Uterus (tissue), 4 donors: ENCODE results near the gene SHB. TPM values are rescaled to one million over a fixed set of nuclear protein-coding genes. Genes with fewer than 3 reads are reported as not detected.
A peak's percentile ranks its signal among the peaks of the same experiment; 100 is the strongest.

ENCODE experiments used
- DNase-seq, 2 donors: peaks; one replicate each; pipeline ENCODE4 v3.0.0-alpha.2; 2019 to 2020
- H3K27ac ChIP-seq, 2 donors: fragments of 200-600 bp; sonication (generic); 1 replicate in 1 of 2; 2 replicates in 1 of 2; pipeline ENCODE4 v1.5.1; 2016 to 2018
- H3K27me3 ChIP-seq, 2 donors: fragments of 200-600 bp; sonication (generic); one replicate each; pipeline ENCODE4 v1.5.1; 2018 to 2019; ENCODE audit warnings: control low read depth in 1 of 2
- H3K36me3 ChIP-seq, 2 donors: fragments of 200-600 bp; sonication (generic); one replicate each; pipeline ENCODE4 v1.5.1; 2019; ENCODE audit warnings: control low read depth in 1 of 2
- H3K4me1 ChIP-seq, 2 donors: fragments of 200-600 bp; sonication (generic); one replicate each; pipeline ENCODE4 v1.5.1; 2018 to 2019; ENCODE audit warnings: control low read depth in 1 of 2
- H3K4me3 ChIP-seq, 2 donors: fragments of 200-600 bp; sonication (generic); 1 replicate in 1 of 2; 2 replicates in 1 of 2; pipeline ENCODE4 v1.5.1; 2018 to 2019; ENCODE audit warnings: mild to moderate bottlenecking in 1 of 2
- H3K9me3 ChIP-seq, 2 donors: fragments of 200-600 bp; sonication (generic); one replicate each; pipeline ENCODE4 v1.5.1; 2019; ENCODE audit warnings: control low read depth in 1 of 2
- CTCF ChIP-seq, 4 experiments: fragments of 200-600 bp in 2 of 4; fragments of 450-650 bp in 2 of 4; sonication (generic) in 2 of 4; IDR thresholded peaks; one replicate each; pipeline ENCODE4 v1.5.1; 2016 to 2019; ENCODE audit warnings: antibody characterized with exemption in 4 of 4, mild to moderate bottlenecking in 2 of 4, moderate library complexity in 1 of 4
- POLR2A ChIP-seq, 2 donors: fragments of 450-650 bp; IDR thresholded peaks; one replicate each; pipeline ENCODE4 v1.6.1; 2016; ENCODE audit warnings: antibody characterized with exemption in 2 of 2, mild to moderate bottlenecking in 1 of 2, moderate library complexity in 1 of 2
- intact Hi-C: fragments of 100-400 bp; cut with DNase I; formaldehyde crosslinking; loops from one replicate; pipeline ENCODE4 v1.15.1; 2023; ENCODE audit warnings: low total_unique reads
- total RNA-seq, 4 donors: library from RNA; depleted of rRNA in 3 of 4; stranded (reverse); fragments of >200 nt in 3 of 4; gene quantifications; one replicate each; pipeline versions ENCODE4 v1.1.0 to v1.2.4, GENCODE V29; 2014 to 2023
- donor health status: DM: yes; HTN: yes; CAD: no.

SHB gene
- total RNA-seq, 4 donors from 2014 or later: 3.5 to 19.6 (median 7.3) TPM

GRCh38 chr9:37918665-37919170, 150.3 kb downstream of the SHB start:
- H3K27me3 ChIP-seq: no peaks in the 10 kb centered on the region
- no peak for TF ChIP-seq CTCF (IDR thresholded peaks at IDR 0.05)
- TF ChIP-seq POLR2A (IDR thresholded peaks at IDR 0.05): no peak
- intact Hi-C loops: loop anchor here (10.0 kb wide), 1 partner anchor 146 kb away; the partner anchor contains the start of gene SHB
- H3K27ac ChIP-seq: no peak overlapping the region
- H3K4me3 ChIP-seq: no peak overlapping the region
- no peaks in the 10 kb centered on the region for H3K9me3 ChIP-seq
- H3K4me1 ChIP-seq: no peaks in the 10 kb centered on the region
- no peak for DNase-seq
- no peaks in the 10 kb centered on the region for H3K36me3 ChIP-seq

GRCh38 chr9:37917801-37918664, 151.0 kb downstream of the SHB start:
- intact Hi-C loops: loop anchor here (10.0 kb wide), 1 partner anchor 147 kb away; the partner anchor contains the start of gene SHB
- Histone ChIP-seq H3K4me1 (no peaks in the 10 kb centered on the region), H3K4me3 (no peak overlapping the region)

GRCh38 chr9:37917313-37917731, 151.7 kb downstream of the SHB start:
- DNase-seq: no peak
- no peaks in the 10 kb centered on the region for H3K27me3 ChIP-seq
- no peaks in the 10 kb centered on the region for H3K9me3 ChIP-seq
- H3K36me3 ChIP-seq: no peaks in the 10 kb centered on the region
- intact Hi-C loops: loop anchor here (10.0 kb wide), 1 partner anchor 147 kb away; the partner anchor contains the start of gene SHB
- peak overlapping the region; percentile 44 to 54 for H3K27ac ChIP-seq
- TF ChIP-seq CTCF (IDR thresholded peaks at IDR 0.05) (no peak), POLR2A (IDR thresholded peaks at IDR 0.05) (no peak)
- H3K4me3 ChIP-seq: no peak overlapping the region
- H3K4me1 ChIP-seq: no peaks in the 10 kb centered on the region

More at GRCh38 chr9:37917801-37918664, 151.0 kb downstream of the SHB start:
- H3K36me3 ChIP-seq: no peaks in the 10 kb centered on the region
- H3K27ac ChIP-seq: peak overlapping the region in 1 of 2 donors; percentile 44
- H3K9me3 ChIP-seq: no peaks in the 10 kb centered on the region
- no peak for DNase-seq
- no peak for TF ChIP-seq CTCF (IDR thresholded peaks at IDR 0.05)
- TF ChIP-seq POLR2A (IDR thresholded peaks at IDR 0.05): no peak
- no peaks in the 10 kb centered on the region for H3K27me3 ChIP-seq

- no peaks in the 10 kb centered on the region for H3K27me3 ChIP-seq
- intact Hi-C loops: loop anchor here (10.0 kb wide), 1 partner anchor 148 kb away; the partner anchor contains the start of gene SHB
- H3K36me3 ChIP-seq: no peaks in the 10 kb centered on the region
- H3K9me3 ChIP-seq: no peaks in the 10 kb centered on the region
- H3K4me1 ChIP-seq: no peaks in the 10 kb centered on the region
- no peak for TF ChIP-seq POLR2A (IDR thresholded peaks at IDR 0.05)
- no peak for TF ChIP-seq CTCF (IDR thresholded peaks at IDR 0.05)
- H3K4me3 ChIP-seq: no peak overlapping the region
- H3K27ac ChIP-seq: peak overlapping the region; percentile 50 to 54
- DNase-seq: no peak
These were observed 152.3 kb downstream of the SHB start for GRCh38 chr9:37916471-37917312.
